RWPE1 (cell line): ENCODE results near the gene CCL19.

ENCODE experiments used
- CTCF ChIA-PET: fragments of 350-600 bp; sonication (Branson Sonifier 250); formaldehyde crosslinking; extraction: SDS; loops from one replicate; lab custom pipeline; 2021; lab: Yijun Ruan, JAX
- POLR2A ChIA-PET: fragments of 400-600 bp; formaldehyde crosslinking; extraction: SDS; loops from one replicate; lab custom pipeline; 2020; ENCODE audit warnings: antibody characterized with exemption; ENCODE audit not compliant: low non-redundant PET; lab: Yijun Ruan, JAX
- DNase-seq: peaks from one replicate; pipeline ENCODE4 v3.0.0; 2012; ENCODE audit warnings: low spot score
- H3K27ac ChIP-seq: fragments of 450-650 bp; 2 replicates; pipeline ENCODE4 v1.5.1; 2017
- CTCF ChIP-seq: fragments of 450-650 bp; conservative IDR thresholded peaks from 2 replicates; pipeline ENCODE4 v1.5.1; 2017; ENCODE audit warnings: low read depth, mild to moderate bottlenecking

Gene CCL19

GRCh38 chr9:34647651-34648050, 43.4 kb downstream of the CCL19 start:
- ChIA-PET CTCF (interaction anchor here (1.2 to 2.2 kb wide), 4 partner anchors 10 to 346 kb away, joined by 3 to 7 read pairs (median 4); partner anchors contain the start of gene SIGMAR1), POLR2A (interaction anchor here (0.7 kb wide), 1 partner anchor 11 kb away, joined by 3 read pairs; no protein-coding TSS in a partner anchor)
- peak overlapping the region; percentile 89 for H3K27ac ChIP-seq
- no peak for TF ChIP-seq CTCF
- no peak for DNase-seq

GRCh38 chr9:34647084-34647403, 44.0 kb downstream of the CCL19 start:
- ChIA-PET POLR2A (interaction anchor here (1.4 to 1.5 kb wide), 2 partner anchors 9 to 18 kb away, joined by 4 to 5 read pairs; partner anchors contain the start of gene SIGMAR1), CTCF (interaction anchor here (0.6 to 2.2 kb wide), 8 partner anchors 9 to 347 kb away, joined by 3 to 7 read pairs (median 5); partner anchors contain the start of gene SIGMAR1)
- DNase-seq, result no peak
- H3K27ac ChIP-seq, result peak overlapping the region; percentile 89
- TF ChIP-seq CTCF, result no peak

- ChIA-PET POLR2A (interaction anchor here (0.7 to 1.5 kb wide), 4 partner anchors 8 to 36 kb away, joined by 3 to 5 read pairs (median 4); partner anchors contain the start of gene SIGMAR1), CTCF (interaction anchor here (0.6 to 2.2 kb wide), 11 partner anchors 8 to 348 kb away, joined by 3 to 7 read pairs (median 5); partner anchors contain the start of gene SIGMAR1)
- DNase-seq, result peak; percentile 100
- peak; percentile 80 for TF ChIP-seq CTCF
- peak within 1 kb of the TSS; percentile 89 for H3K27ac ChIP-seq
These were observed 44.6 kb downstream of the CCL19 start, which contains the start of gene GALT for GRCh38 chr9:34646211-34647083. GALT (plus strand) TSS chr9:34646675; CDS start chr9:34646705, 30 bp downstream.

- ChIA-PET POLR2A (interaction anchor here (0.6 kb wide), 1 partner anchor 17 kb away, joined by 4 read pairs; no protein-coding TSS in a partner anchor), CTCF (interaction anchor here (1.7 kb wide), 1 partner anchor 58 kb away, joined by 4 read pairs; no protein-coding TSS in a partner anchor)
- no peak for DNase-seq
- H3K27ac ChIP-seq, result peak overlapping the region; percentile 3
- no peak for TF ChIP-seq CTCF
These were observed 46.2 kb downstream of the CCL19 start for GRCh38 chr9:34644766-34645314.

- DNase-seq, result no peak
- CTCF ChIA-PET, result interaction anchor here (0.7 kb wide), 2 partner anchors 69 to 1523 kb away, joined by 3 read pairs; no protein-coding TSS in a partner anchor
- no peak for TF ChIP-seq CTCF
- POLR2A ChIA-PET, result no interaction called here
- no peak overlapping the region for H3K27ac ChIP-seq
These were observed 48.4 kb downstream of the CCL19 start for GRCh38 chr9:34642679-34643078.
